Measurements from ENCODE around the gene LRRC18.

LRRC18 gene

GRCh38 chr10:48934672-48935501, 4.8 kb downstream of the LRRC18 start:
- TF ChIP-seq TAF1 (IDR thresholded peaks at IDR 0.05; ENCODE audit: borderline replicate concordance, insufficient read depth, low read length) (no peak), SIN3A (IDR thresholded peaks at IDR 0.05; ENCODE audit: borderline replicate concordance, insufficient read depth, low read length) (no peak), POLR2AphosphoS5 (IDR thresholded peaks at IDR 0.05; ENCODE audit: low read depth, low read length) (no peak), FOXP2 (optimal IDR thresholded peaks at IDR 0.05; ENCODE audit: borderline replicate concordance, extremely low read depth, extremely low read length, insufficient read depth) (no peak)

- TF ChIP-seq FOXP2 (optimal IDR thresholded peaks at IDR 0.05; ENCODE audit: borderline replicate concordance, extremely low read depth, extremely low read length, insufficient read depth), result no peak
- no peak for TF ChIP-seq TAF1 (IDR thresholded peaks at IDR 0.05; ENCODE audit: borderline replicate concordance, insufficient read depth, low read length)
- no peak for TF ChIP-seq SIN3A (IDR thresholded peaks at IDR 0.05; ENCODE audit: borderline replicate concordance, insufficient read depth, low read length)
- TF ChIP-seq REST (IDR thresholded peaks at IDR 0.05; ENCODE audit: insufficient read depth in 1 of 2, low read depth in 2 of 2, low read length in 2 of 2), result no peak
- TF ChIP-seq POLR2AphosphoS5 (IDR thresholded peaks at IDR 0.05; ENCODE audit: low read depth, low read length), result no peak
Observed at GRCh38 chr10:48932831-48933664, 6.6 kb downstream of the LRRC18 start.

- TF ChIP-seq FOXP2 (optimal IDR thresholded peaks at IDR 0.05; ENCODE audit: borderline replicate concordance, extremely low read depth, extremely low read length, insufficient read depth) (no peak), REST (IDR thresholded peaks at IDR 0.05; ENCODE audit: insufficient read depth in 1 of 2, low read depth in 2 of 2, low read length in 2 of 2) (no peak), SIN3A (IDR thresholded peaks at IDR 0.05; ENCODE audit: borderline replicate concordance, insufficient read depth, low read length) (no peak), POLR2AphosphoS5 (IDR thresholded peaks at IDR 0.05; ENCODE audit: low read depth, low read length) (no peak), TAF1 (IDR thresholded peaks at IDR 0.05; ENCODE audit: borderline replicate concordance, insufficient read depth, low read length) (no peak)
Observed at GRCh38 chr10:48931188-48931587, 8.5 kb downstream of the LRRC18 start.

GRCh38 chr10:48929413-48929990, 10.1 kb downstream of the LRRC18 start:
- TF ChIP-seq SIN3A (IDR thresholded peaks at IDR 0.05; ENCODE audit: borderline replicate concordance, insufficient read depth, low read length) (no peak), FOXP2 (optimal IDR thresholded peaks at IDR 0.05; ENCODE audit: borderline replicate concordance, extremely low read depth, extremely low read length, insufficient read depth) (no peak), REST (IDR thresholded peaks at IDR 0.05; ENCODE audit: insufficient read depth in 1 of 2, low read depth in 2 of 2, low read length in 2 of 2) (no peak), TAF1 (IDR thresholded peaks at IDR 0.05; ENCODE audit: borderline replicate concordance, insufficient read depth, low read length) (no peak), POLR2AphosphoS5 (IDR thresholded peaks at IDR 0.05; ENCODE audit: low read depth, low read length) (no peak)

Measured in PFSK-1 (cell line).